ENCODE measurements around the gene FOXP3.

GRCh38 chrX:49247346-49247745 lies 17.2 kb downstream of the FOXP3 start:
- TF ChIP-seq, protein P1, sequence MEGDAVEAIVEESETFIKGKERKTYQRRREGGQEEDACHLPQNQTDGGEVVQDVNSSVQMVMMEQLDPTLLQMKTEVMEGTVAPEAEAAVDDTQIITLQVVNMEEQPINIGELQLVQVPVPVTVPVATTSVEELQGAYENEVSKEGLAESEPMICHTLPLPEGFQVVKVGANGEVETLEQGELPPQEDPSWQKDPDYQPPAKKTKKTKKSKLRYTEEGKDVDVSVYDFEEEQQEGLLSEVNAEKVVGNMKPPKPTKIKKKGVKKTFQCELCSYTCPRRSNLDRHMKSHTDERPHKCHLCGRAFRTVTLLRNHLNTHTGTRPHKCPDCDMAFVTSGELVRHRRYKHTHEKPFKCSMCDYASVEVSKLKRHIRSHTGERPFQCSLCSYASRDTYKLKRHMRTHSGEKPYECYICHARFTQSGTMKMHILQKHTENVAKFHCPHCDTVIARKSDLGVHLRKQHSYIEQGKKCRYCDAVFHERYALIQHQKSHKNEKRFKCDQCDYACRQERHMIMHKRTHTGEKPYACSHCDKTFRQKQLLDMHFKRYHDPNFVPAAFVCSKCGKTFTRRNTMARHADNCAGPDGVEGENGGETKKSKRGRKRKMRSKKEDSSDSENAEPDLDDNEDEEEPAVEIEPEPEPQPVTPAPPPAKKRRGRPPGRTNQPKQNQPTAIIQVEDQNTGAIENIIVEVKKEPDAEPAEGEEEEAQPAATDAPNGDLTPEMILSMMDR (IDR thresholded peaks at IDR 0.05): no peak
- no peak for TF ChIP-seq ATF3 (CRISPR knock-in tag; conservative IDR thresholded peaks at IDR 0.05)
- no peak for TF ChIP-seq SP1 (CRISPR knock-in tag; conservative IDR thresholded peaks at IDR 0.05)
- TF ChIP-seq, protein P2, sequence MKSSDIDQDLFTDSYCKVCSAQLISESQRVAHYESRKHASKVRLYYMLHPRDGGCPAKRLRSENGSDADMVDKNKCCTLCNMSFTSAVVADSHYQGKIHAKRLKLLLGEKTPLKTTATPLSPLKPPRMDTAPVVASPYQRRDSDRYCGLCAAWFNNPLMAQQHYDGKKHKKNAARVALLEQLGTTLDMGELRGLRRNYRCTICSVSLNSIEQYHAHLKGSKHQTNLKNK (CRISPR knock-in tag; IDR thresholded peaks at IDR 0.05): no peak
- no peak for TF ChIP-seq ATF1 (CRISPR knock-in tag; IDR thresholded peaks at IDR 0.05)
- no peak for TF ChIP-seq CREM (CRISPR knock-in tag; IDR thresholded peaks at IDR 0.05)

Data from WTC11 (cell line).